ENCODE results near the gene SAMD4B.
A peak's percentile ranks its signal among the peaks of the same experiment; 100 is the strongest.

Gene SAMD4B

GRCh38 chr19:39427707-39428106, 85.5 kb downstream of the SAMD4B start:
- DNase-seq (ENCODE audit: low spot score) = no peak

GRCh38 chr19:39428283-39429112, 86.3 kb downstream of the SAMD4B start:
- DNase-seq (ENCODE audit: low spot score) = peak; percentile 51

GRCh38 chr19:39430675-39431593, 88.7 kb downstream of the SAMD4B start:
- DNase-seq (ENCODE audit: low spot score) = no peak

- no peak for DNase-seq (ENCODE audit: low spot score)
These were observed 90.4 kb downstream of the SAMD4B start for GRCh38 chr19:39432677-39433025.

GRCh38 chr19:39433480-39434079, 91.4 kb downstream of the SAMD4B start:
- no peak for DNase-seq (ENCODE audit: low spot score)

- no peak for DNase-seq (ENCODE audit: low spot score)
These were observed 92.2 kb downstream of the SAMD4B start for GRCh38 chr19:39434123-39435076.

Measured in D341Med (cell line).